Stimulated activated CD8-positive, alpha-beta memory T cell treated with anti-CD3 and anti-CD28 coated beads, Interleukin-12 subunit alpha, Interleukin-12 subunit beta, amount 100 ng/mL, for 24 hours (primary cell): Measurements from ENCODE around the gene PEX10.

Source experiments
- DNase-seq: peaks from one replicate; pipeline ENCODE4 v3.0.0-alpha.2; 2020; ENCODE audit errors: extremely low read depth

PEX10 gene

DNA sequence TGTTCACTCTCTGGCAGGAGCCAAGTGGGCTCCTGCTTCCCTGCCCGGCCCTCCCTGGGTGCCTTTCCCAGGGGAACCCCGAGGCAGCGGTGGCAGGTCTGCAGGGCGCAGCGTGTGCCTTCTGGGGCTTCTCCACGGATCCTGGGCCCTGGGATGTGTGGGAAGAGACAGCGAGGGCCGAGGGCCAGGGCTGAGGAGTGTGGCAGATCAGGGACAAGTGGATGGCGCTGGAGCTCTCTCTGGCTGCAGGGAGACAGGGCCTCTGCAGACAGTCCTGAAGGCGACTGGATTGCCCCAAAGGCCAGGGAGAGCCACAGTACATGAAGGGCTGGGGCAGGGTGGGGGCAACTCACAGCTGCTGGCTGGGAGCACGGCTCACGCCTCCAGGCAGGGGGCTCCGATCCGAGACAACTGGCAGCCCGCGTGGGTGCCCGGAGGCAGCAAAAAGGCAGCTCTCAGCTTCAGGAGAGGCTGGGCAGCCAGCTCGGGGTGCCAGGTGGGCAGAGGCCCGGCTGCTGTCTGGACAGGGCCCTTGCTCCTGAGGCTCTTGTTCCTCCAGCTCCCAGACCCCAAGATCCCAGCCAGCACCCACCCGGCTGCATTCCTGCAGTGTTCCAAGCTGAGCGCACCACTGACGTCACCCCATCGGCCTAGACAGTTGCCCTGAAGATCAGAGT is 37.0 kb downstream of the PEX10 start:
- no peak for DNase-seq

GRCh38 chr1:2374252-2375155 is 37.9 kb downstream of the PEX10 start:
- DNase-seq: no peak

DNA sequence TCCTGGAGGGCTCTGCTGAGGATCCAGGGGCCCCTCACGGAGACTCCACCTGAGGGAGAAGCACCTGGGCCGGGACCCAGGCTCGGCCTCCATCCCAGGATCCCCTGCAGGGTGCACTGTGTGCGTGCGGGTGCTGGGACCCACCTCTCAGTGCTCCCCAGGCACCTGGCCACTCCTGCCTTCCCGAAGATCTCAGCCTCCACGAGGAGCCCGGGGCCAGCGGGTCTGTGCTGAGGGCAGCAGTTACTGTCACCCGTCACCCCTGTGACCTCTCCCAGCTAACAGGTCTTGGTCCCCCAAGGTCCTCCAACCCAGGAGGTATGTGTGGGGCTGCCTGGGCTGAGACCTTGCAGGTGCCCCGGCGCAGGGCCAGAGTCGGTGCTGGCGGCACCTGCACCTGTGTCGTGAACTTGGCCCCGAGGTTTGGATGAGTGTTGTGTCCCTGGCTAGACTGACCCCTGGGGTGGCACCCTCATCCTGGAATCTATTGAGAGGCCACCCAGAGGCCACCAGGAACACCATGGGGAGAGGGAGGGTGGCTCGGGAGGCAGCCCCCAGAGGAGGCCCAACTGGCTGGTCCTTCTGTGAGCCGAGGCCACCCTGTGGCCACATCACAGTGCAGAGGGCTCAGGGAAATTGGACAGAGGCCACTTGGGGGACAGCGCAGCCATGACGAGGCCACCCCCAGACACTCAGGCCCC is 38.7 kb downstream of the PEX10 start:
- no peak for DNase-seq

- no peak for DNase-seq
Observed at GRCh38 chr1:2372551-2373490, 39.5 kb downstream of the PEX10 start.

DNA sequence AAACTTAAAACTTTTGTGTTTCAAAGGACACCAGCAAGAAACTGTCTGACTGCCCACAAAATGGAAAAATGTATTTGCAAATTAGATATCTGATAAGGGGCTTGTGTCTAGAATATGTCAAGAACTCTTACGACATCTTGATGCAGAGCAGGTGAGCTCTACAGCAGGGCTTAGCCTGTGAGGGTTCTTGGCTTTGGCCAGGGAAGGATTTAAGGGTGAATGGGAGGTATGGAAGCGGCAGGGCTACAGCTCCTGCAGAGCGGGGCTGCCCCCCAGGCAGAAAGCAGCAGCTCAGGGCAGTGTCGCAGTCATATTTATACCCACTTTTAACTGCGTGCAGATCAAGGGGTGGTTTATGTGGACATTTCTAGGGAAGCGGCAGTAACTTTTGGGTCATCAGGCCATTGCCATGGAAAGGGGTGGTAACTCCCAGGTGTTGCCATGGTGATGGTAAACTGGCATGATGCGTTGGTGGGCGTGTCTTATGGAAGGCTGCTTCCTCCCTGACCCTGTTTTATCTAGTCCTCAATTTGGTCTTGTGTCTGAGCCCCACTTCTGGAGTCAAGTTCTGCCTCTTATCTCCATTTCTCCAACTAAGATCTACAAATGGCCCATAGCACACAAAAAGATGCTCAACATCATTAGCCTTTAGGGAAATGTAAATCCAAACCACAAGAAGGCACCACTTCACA is 44.2 kb downstream of the PEX10 start:
- no peak for DNase-seq

GRCh38 chr1:2363847-2364513 is 48.4 kb downstream of the PEX10 start:
- DNase-seq: no peak

DNA sequence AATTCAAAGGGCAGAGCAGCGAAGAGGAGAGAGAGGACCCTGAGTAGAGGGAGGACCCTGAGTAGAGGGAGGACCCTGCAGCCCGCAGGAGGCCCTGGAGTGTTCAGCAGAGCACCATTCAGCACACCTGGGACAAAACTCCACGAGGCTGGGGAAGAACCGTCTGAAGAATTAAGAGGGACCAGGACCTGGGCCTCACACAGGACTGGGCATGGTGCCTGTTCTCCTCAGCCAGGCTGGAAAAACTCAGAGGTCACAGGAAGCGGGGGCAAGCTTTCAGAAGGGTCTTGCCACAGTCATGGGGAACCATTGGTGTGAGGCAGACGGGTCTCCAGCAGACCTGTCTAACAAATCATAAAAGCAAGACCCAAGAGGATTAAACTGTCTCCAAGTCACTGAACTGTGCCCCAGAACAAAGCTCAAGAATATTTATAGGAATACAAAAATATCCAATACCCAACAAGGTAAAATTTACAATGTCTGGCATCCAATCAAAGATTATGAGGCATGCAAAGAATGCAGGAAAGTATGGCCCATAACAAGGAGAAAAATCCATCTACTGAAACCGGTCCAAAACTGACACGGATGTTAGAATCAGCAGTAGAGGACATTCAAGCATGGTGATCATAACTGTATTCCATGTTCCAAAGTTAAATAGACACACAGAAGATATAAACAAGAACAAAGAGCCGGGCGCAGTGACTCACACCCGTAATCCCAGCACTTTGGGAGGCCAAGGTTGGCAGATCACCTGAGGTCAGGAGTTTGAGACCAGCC is 51.6 kb downstream of the PEX10 start:
- DNase-seq: no peak

- no peak for DNase-seq
Observed at GRCh38 chr1:2358651-2359640, 53.4 kb downstream of the PEX10 start.

GRCh38 chr1:2358072-2358471 is 54.3 kb downstream of the PEX10 start:
- no peak for DNase-seq

- no peak for DNase-seq
Observed at GRCh38 chr1:2356911-2357845, 55.2 kb downstream of the PEX10 start.

- no peak for DNase-seq
Observed at GRCh38 chr1:2356401-2356800, 56.0 kb downstream of the PEX10 start.

DNA sequence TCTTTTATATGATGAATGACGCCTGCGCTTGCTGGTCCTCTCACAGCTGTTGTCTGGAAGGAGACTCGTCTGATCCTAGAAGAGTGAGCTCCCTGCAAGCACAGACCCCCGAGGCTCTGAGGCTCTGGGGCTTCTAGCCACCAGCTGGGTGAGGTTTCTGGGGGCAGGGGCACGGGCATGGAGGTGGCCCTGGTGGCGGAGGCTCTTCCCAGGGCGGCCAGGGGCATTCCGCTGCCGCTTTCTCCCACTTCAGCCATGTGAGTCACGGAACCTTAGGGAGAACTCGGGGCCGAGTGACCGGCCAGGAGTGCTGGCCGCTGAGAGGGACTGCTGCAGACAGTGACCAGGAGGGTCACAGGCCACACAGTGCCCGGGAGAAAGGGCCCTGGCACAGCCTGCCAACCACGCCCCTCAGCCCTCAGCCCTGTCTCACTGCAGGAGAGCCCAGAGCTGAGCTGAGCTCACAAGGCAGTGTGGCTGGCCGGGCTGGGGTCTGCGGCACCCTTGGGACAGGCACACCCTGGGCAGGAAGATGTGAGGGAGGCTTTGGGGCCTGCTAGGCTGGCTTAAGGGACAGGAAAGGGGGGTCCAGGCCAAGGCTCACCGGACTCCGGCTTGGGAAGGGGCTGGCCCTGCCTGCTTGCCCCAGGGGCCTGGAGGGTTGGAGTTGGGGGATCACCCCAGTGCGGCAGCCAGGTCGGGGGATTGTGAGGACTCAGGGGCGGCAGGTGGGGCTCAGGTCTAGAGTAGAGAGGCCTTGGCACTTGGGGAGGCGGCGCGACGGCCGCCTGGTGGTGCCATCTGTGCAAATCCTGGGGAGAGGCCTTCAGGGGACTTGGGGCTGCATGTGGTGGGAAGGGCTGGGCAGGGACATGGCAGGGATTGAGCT is 56.7 kb downstream of the PEX10 start:
- DNase-seq: no peak

DNA sequence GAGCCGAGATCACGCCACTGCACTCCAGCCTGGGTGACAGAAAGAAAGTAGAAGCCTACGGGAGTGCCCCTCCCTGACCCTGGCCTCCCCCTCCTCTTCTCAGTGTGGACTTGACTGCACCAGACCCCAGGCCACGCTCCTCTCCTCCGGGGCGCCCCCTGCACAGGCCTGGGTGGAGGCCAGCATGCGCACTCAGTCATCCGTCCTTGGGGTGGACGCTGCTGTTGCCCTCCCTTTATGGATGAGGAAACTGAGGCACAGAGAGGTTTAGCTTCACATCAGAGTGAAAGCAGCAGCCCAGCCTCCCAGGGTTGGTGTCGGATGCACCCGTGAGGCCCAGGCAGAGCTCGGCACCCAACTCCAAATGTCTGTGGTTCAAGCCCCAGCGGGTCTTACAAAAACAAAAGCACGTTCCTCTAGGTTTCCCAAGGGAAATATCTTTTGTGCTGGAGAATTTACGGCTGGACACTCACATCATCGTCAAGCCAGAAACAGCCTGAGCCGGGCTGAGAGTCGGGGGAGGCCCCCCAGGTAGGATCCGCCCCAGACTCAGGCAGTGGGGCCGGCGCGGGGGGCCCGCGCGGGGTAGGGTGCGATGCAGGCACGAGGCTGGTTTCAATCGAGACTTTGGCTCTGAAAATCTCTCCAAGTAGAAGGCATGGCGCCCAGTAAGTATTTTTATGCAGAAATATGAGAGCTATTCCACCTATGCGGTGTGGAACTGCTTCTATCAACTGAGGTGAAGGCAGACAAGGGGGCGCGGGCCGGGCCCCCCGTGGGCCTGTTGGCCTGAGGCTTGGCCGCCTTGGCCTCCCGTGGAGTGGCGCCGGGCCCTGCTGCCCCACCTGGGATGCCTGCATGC is 57.6 kb downstream of the PEX10 start:
- DNase-seq: no peak
